GM23338 (cell line): Measurements from ENCODE around the gene EIF3K. TPM values are rescaled to one million over a fixed set of nuclear protein-coding genes. Genes with fewer than 3 reads are reported as not detected.

Experiments used
- ATAC-seq: fragments of 200-7000 bp; cut with Tn5 transposase; 3 replicates; pipeline ENCODE4 v1.9.1; 2020
- DNase-seq: peaks from one replicate; pipeline ENCODE4 v3.0.0-alpha.2; 2015; ENCODE audit warnings: low spot score
- H2AFZ ChIP-seq: fragments of 200-600 bp; sonication (generic); 2 replicates; pipeline ENCODE4 v1.8.0; 2016; ENCODE audit warnings: antibody characterized with exemption, mild to moderate bottlenecking, moderate library complexity
- H3F3A ChIP-seq: fragments of 200-600 bp; sonication (generic); replicated peaks from 2 replicates; pipeline ENCODE4 v1.8.0; 2017; ENCODE audit warnings: antibody characterized with exemption, mixed run types, low read depth
- H3K27ac ChIP-seq: fragments of 200-600 bp; sonication (generic); 2 replicates; pipeline ENCODE4 v1.6.1; 2016; ENCODE audit warnings: low read depth
- H3K27me3 ChIP-seq: fragments of 200-600 bp; sonication (generic); 2 replicates; pipeline ENCODE4 v1.8.0; 2016; ENCODE audit warnings: mild to moderate bottlenecking, mixed run types, moderate library complexity; ENCODE audit not compliant: insufficient read depth
- H3K36me3 ChIP-seq: fragments of 200-600 bp; sonication (generic); 2 replicates; pipeline ENCODE4 v1.8.0; 2016; ENCODE audit warnings: mild to moderate bottlenecking; ENCODE audit not compliant: insufficient read depth
- H3K4me1 ChIP-seq: fragments of 200-600 bp; sonication (generic); 2 replicates; pipeline ENCODE4 v1.8.0; 2016; ENCODE audit warnings: mild to moderate bottlenecking, moderate library complexity; ENCODE audit not compliant: insufficient read depth
- H3K4me2 ChIP-seq: fragments of 200-600 bp; sonication (generic); 2 replicates; pipeline ENCODE4 v1.7.1; 2017; ENCODE audit warnings: mixed run types
- H3K4me3 ChIP-seq: fragments of 200-600 bp; sonication (generic); 2 replicates; pipeline ENCODE4 v1.6.1; 2016; ENCODE audit warnings: mixed run types
- H3K79me2 ChIP-seq: fragments of 200-600 bp; sonication (generic); replicated peaks from 2 replicates; pipeline ENCODE4 v1.8.0; 2017; ENCODE audit warnings: mild to moderate bottlenecking; ENCODE audit not compliant: insufficient read depth
- H3K9me2 ChIP-seq: fragments of 200-600 bp; sonication (generic); 2 replicates; pipeline ENCODE4 v1.8.0; 2017; ENCODE audit not compliant: insufficient read depth
- H4K20me1 ChIP-seq: fragments of 200-600 bp; sonication (generic); replicated peaks from 2 replicates; pipeline ENCODE4 v1.8.0; 2017; ENCODE audit warnings: mild to moderate bottlenecking; ENCODE audit not compliant: insufficient read depth
- H3K27ac Mint-ChIP-seq: 2 replicates; pipeline ENCODE4 v1.8.0; 2020; ENCODE audit warnings: inconsistent platforms, mild to moderate bottlenecking, moderate library complexity, mixed read lengths
- H3K27me3 Mint-ChIP-seq: 3 replicates; pipeline ENCODE4 v1.8.0; 2022; ENCODE audit warnings: low read depth, mild to moderate bottlenecking, moderate library complexity, mixed read lengths, inconsistent platforms; ENCODE audit not compliant: insufficient read depth, poor library complexity
- H3K36me3 Mint-ChIP-seq: 3 replicates; pipeline ENCODE4 v1.8.0; 2021; ENCODE audit warnings: low read depth, mild to moderate bottlenecking, inconsistent platforms, moderate library complexity, mixed read lengths
- H3K4me1 Mint-ChIP-seq: 3 replicates; pipeline ENCODE4 v1.8.0; 2020; ENCODE audit warnings: mild to moderate bottlenecking, inconsistent platforms, mixed read lengths
- H3K4me3 Mint-ChIP-seq: 3 replicates; pipeline ENCODE4 v1.8.0; 2021; ENCODE audit warnings: moderate library complexity, mild to moderate bottlenecking, inconsistent platforms, mixed read lengths
- H3K9me3 Mint-ChIP-seq: 3 replicates; pipeline ENCODE4 v1.8.0; 2020; ENCODE audit warnings: moderate library complexity, mild to moderate bottlenecking, inconsistent platforms, mixed read lengths
- EZH2 ChIP-seq: fragments of 200-600 bp; sonication (generic); IDR thresholded peaks from one replicate; pipeline ENCODE4 v1.8.0; 2017; ENCODE audit warnings: antibody characterized with exemption, mild to moderate bottlenecking, low read depth; ENCODE audit not compliant: unreplicated experiment
- EZH2phosphoT487 ChIP-seq: fragments of 200-600 bp; sonication (generic); IDR thresholded peaks from one replicate; pipeline ENCODE4 v1.8.1; 2018; ENCODE audit warnings: antibody characterized with exemption; ENCODE audit not compliant: unreplicated experiment
- JUNB ChIP-seq: IDR thresholded peaks from one replicate; pipeline ENCODE4 v1.6.1; 2016; ENCODE audit warnings: antibody characterized with exemption; ENCODE audit not compliant: unreplicated experiment
- NANOG ChIP-seq: IDR thresholded peaks from 2 replicates; pipeline ENCODE4 v1.6.1; 2016; ENCODE audit warnings: antibody characterized with exemption, borderline replicate concordance
- POLR2AphosphoS5 ChIP-seq: IDR thresholded peaks from 2 replicates; pipeline ENCODE4 v1.6.1; 2016; ENCODE audit warnings: antibody characterized with exemption, low read depth
- STAT1 ChIP-seq: IDR thresholded peaks from one replicate; pipeline ENCODE4 v1.6.1; 2016; ENCODE audit warnings: antibody characterized with exemption; ENCODE audit not compliant: unreplicated experiment
- ZNF114 ChIP-seq: fragments of 250-450 bp; sonication (Bioruptor Pico); IDR thresholded peaks from 2 replicates; pipeline ENCODE4 v1.5.0; 2020; ENCODE audit warnings: mild to moderate bottlenecking, moderate library complexity
- ZNF331 ChIP-seq: fragments of 250-450 bp; sonication (Bioruptor Pico); IDR thresholded peaks from 2 replicates; pipeline ENCODE4 v1.5.0; 2020; ENCODE audit warnings: low read depth, mild to moderate bottlenecking, moderate library complexity
- polyA plus RNA-seq: library from polyadenylated mRNA; unstranded; fragments of >200 nt; fragmentation: Nextera tagmentation; extraction: Ambion mirVana; gene quantifications from 2 replicates; pipeline ENCODE4 v1.2.1, GENCODE V29; 2016
- total RNA-seq: library from RNA; depleted of rRNA; stranded (reverse); fragments of >200 nt; shearing (Covaris generic); gene quantifications from 2 replicates; pipeline ENCODE4 v1.2.3, GENCODE V29; 2014
- TF ChIP-seq, protein P1 (sequence below): IDR thresholded peaks from 2 replicates; pipeline ENCODE4 v1.6.1; 2016; ENCODE audit warnings: antibody characterized with exemption
- TF ChIP-seq, protein P2 (sequence below): IDR thresholded peaks from one replicate; pipeline ENCODE4 v1.6.1; 2018; ENCODE audit warnings: antibody characterized with exemption; ENCODE audit not compliant: unreplicated experiment
- TF ChIP-seq, protein P3 (sequence below), 2 experiments: fragments of 200-600 bp in 1 of 2; sonication (generic) in 1 of 2; conservative IDR thresholded peaks; 2 replicates each; pipeline versions ENCODE4 v1.5.1 to v1.6.1; 2016 to 2017; ENCODE audit warnings: antibody characterized with exemption in 2 of 2, low read depth in 2 of 2, mild to moderate bottlenecking in 2 of 2, moderate library complexity in 1 of 2
- TF ChIP-seq, protein P4 (sequence below): fragments of 250-450 bp; sonication (Bioruptor Pico); IDR thresholded peaks from 2 replicates; pipeline ENCODE4 v1.5.0; 2020; ENCODE audit warnings: mild to moderate bottlenecking, moderate library complexity

Gene EIF3K
- total and polyA plus RNA-seq, 2 experiments from 2014 or later, result 226 to 509 TPM

DNA sequence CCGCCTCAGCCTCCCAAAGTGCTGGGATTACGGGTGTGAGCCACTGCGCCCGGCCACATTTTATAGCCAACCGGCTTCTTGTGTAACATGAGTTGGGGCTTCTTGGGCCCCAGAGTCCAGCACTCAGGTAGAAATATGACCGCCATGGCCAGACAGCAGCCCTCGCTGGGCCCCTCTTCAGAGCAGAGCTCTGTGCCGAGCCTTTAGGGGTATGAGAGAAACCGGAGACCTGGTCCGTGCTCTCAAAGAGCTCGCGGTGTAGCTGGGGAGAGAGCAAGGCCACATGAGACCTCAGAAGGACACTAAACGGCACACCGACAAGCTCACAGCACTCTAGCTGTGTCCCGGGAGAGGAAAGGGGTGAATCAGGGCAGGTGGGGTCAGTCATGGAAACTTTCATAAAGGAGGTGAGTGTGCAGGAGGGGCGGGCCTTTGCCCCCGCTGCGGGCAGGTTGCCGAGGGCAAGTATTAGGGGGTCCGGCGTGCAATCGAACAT, 44.2 kb downstream of the EIF3K start:
- Histone ChIP-seq H3K79me2 (peaks cover 92% of the 10 kb centered on the region), H3K4me2 (peak overlapping the region; percentile 72; the same call in 1 of the 2 replicates), H3K9me2 (no peaks in the 10 kb centered on the region), H3K4me3 (no peak overlapping the region; the same call in 1 of the 2 replicates), H3K4me1 (peaks cover 88% of the 10 kb centered on the region), H2AFZ (no peak overlapping the region), H3K36me3 (no peaks in the 10 kb centered on the region), H3K27me3 (no peaks in the 10 kb centered on the region), H3F3A (peaks cover 17% of the 10 kb centered on the region), H3K27ac (peak overlapping the region; percentile 99), H4K20me1 (peaks cover 29% of the 10 kb centered on the region)
- ATAC-seq, result no peak
- Mint-ChIP-seq H3K36me3 (peaks cover 19% of the 10 kb centered on the region), H3K27ac (peak overlapping the region; percentile 98), H3K27me3 (peaks cover 27% of the 10 kb centered on the region), H3K4me3 (peak overlapping the region; percentile 28; the same call in 2 of the 3 replicates), H3K9me3 (no peaks in the 10 kb centered on the region), H3K4me1 (peaks cover 94% of the 10 kb centered on the region)
- DNase-seq, result no peak
- TF ChIP-seq, protein P1, sequence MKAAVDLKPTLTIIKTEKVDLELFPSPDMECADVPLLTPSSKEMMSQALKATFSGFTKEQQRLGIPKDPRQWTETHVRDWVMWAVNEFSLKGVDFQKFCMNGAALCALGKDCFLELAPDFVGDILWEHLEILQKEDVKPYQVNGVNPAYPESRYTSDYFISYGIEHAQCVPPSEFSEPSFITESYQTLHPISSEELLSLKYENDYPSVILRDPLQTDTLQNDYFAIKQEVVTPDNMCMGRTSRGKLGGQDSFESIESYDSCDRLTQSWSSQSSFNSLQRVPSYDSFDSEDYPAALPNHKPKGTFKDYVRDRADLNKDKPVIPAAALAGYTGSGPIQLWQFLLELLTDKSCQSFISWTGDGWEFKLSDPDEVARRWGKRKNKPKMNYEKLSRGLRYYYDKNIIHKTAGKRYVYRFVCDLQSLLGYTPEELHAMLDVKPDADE, result no peak
- TF ChIP-seq EZH2phosphoT487 (no peak), STAT1 (no peak), NANOG (no peak), ZNF114 (no peak), ZNF331 (no peak), EZH2 (no peak), POLR2AphosphoS5 (no peak), JUNB (no peak)
- TF ChIP-seq, protein P2, sequence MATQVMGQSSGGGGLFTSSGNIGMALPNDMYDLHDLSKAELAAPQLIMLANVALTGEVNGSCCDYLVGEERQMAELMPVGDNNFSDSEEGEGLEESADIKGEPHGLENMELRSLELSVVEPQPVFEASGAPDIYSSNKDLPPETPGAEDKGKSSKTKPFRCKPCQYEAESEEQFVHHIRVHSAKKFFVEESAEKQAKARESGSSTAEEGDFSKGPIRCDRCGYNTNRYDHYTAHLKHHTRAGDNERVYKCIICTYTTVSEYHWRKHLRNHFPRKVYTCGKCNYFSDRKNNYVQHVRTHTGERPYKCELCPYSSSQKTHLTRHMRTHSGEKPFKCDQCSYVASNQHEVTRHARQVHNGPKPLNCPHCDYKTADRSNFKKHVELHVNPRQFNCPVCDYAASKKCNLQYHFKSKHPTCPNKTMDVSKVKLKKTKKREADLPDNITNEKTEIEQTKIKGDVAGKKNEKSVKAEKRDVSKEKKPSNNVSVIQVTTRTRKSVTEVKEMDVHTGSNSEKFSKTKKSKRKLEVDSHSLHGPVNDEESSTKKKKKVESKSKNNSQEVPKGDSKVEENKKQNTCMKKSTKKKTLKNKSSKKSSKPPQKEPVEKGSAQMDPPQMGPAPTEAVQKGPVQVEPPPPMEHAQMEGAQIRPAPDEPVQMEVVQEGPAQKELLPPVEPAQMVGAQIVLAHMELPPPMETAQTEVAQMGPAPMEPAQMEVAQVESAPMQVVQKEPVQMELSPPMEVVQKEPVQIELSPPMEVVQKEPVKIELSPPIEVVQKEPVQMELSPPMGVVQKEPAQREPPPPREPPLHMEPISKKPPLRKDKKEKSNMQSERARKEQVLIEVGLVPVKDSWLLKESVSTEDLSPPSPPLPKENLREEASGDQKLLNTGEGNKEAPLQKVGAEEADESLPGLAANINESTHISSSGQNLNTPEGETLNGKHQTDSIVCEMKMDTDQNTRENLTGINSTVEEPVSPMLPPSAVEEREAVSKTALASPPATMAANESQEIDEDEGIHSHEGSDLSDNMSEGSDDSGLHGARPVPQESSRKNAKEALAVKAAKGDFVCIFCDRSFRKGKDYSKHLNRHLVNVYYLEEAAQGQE, result no peak
- TF ChIP-seq, protein P3, sequence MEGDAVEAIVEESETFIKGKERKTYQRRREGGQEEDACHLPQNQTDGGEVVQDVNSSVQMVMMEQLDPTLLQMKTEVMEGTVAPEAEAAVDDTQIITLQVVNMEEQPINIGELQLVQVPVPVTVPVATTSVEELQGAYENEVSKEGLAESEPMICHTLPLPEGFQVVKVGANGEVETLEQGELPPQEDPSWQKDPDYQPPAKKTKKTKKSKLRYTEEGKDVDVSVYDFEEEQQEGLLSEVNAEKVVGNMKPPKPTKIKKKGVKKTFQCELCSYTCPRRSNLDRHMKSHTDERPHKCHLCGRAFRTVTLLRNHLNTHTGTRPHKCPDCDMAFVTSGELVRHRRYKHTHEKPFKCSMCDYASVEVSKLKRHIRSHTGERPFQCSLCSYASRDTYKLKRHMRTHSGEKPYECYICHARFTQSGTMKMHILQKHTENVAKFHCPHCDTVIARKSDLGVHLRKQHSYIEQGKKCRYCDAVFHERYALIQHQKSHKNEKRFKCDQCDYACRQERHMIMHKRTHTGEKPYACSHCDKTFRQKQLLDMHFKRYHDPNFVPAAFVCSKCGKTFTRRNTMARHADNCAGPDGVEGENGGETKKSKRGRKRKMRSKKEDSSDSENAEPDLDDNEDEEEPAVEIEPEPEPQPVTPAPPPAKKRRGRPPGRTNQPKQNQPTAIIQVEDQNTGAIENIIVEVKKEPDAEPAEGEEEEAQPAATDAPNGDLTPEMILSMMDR (conservative IDR thresholded peaks at IDR 0.05; ENCODE audit: low read depth in 2 of 2), result no peak
- TF ChIP-seq, protein P4, sequence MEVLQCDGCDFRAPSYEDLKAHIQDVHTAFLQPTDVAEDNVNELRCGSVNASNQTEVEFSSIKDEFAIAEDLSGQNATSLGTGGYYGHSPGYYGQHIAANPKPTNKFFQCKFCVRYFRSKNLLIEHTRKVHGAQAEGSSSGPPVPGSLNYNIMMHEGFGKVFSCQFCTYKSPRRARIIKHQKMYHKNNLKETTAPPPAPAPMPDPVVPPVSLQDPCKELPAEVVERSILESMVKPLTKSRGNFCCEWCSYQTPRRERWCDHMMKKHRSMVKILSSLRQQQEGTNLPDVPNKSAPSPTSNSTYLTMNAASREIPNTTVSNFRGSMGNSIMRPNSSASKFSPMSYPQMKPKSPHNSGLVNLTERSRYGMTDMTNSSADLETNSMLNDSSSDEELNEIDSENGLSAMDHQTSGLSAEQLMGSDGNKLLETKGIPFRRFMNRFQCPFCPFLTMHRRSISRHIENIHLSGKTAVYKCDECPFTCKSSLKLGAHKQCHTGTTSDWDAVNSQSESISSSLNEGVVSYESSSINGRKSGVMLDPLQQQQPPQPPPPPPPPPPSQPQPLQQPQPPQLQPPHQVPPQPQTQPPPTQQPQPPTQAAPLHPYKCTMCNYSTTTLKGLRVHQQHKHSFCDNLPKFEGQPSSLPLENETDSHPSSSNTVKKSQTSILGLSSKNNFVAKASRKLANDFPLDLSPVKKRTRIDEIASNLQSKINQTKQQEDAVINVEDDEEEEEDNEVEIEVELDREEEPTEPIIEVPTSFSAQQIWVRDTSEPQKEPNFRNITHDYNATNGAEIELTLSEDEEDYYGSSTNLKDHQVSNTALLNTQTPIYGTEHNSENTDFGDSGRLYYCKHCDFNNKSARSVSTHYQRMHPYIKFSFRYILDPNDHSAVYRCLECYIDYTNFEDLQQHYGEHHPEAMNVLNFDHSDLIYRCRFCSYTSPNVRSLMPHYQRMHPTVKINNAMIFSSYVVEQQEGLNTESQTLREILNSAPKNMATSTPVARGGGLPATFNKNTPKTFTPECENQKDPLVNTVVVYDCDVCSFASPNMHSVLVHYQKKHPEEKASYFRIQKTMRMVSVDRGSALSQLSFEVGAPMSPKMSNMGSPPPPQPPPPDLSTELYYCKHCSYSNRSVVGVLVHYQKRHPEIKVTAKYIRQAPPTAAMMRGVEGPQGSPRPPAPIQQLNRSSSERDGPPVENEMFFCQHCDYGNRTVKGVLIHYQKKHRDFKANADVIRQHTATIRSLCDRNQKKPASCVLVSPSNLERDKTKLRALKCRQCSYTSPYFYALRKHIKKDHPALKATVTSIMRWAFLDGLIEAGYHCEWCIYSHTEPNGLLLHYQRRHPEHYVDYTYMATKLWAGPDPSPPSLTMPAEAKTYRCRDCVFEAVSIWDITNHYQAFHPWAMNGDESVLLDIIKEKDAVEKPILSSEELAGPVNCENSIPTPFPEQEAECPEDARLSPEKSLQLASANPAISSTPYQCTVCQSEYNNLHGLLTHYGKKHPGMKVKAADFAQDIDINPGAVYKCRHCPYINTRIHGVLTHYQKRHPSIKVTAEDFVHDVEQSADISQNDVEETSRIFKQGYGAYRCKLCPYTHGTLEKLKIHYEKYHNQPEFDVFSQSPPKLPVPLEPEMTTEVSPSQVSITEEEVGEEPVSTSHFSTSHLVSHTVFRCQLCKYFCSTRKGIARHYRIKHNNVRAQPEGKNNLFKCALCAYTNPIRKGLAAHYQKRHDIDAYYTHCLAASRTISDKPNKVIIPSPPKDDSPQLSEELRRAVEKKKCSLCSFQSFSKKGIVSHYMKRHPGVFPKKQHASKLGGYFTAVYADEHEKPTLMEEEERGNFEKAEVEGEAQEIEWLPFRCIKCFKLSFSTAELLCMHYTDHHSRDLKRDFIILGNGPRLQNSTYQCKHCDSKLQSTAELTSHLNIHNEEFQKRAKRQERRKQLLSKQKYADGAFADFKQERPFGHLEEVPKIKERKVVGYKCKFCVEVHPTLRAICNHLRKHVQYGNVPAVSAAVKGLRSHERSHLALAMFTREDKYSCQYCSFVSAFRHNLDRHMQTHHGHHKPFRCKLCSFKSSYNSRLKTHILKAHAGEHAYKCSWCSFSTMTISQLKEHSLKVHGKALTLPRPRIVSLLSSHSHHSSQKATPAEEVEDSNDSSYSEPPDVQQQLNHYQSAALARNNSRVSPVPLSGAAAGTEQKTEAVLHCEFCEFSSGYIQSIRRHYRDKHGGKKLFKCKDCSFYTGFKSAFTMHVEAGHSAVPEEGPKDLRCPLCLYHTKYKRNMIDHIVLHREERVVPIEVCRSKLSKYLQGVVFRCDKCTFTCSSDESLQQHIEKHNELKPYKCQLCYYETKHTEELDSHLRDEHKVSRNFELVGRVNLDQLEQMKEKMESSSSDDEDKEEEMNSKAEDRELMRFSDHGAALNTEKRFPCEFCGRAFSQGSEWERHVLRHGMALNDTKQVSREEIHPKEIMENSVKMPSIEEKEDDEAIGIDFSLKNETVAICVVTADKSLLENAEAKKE (CRISPR knock-in tag), result no peak
